ENCODE results near the gene LRP1. TPM values are rescaled to one million over a fixed set of nuclear protein-coding genes. Genes with fewer than 3 reads are reported as not detected.
A peak's percentile ranks its signal among the peaks of the same experiment; 100 is the strongest.

The LRP1 gene
- total RNA-seq, 2 donors from 2014 or later, result 1.3 to 5.9 TPM

DNA sequence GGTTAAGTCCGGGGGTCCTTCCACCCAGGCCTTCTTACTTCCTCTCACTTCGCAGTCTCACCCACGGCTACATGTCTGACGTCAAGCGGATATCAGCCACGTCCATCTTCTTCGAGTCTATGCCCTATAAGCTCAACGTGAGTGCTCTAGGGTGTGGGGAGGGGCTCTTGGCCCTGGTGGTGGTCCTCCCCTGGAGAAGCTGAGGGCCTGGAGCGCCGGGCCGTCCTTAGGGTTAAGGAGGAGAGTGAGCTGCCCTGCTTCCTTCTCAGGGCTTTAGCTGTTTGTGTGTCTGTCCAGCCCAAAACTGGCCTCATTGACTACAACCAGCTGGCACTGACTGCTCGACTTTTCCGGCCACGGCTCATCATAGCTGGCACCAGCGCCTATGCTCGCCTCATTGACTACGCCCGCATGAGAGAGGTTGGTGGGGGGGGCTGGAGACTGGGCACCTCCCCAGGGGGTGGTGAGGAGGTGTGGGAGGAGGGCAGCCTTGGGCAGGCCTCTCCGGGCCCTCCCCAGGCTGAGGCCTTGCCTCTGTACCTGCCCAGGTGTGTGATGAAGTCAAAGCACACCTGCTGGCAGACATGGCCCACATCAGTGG lies 104.0 kb downstream of the LRP1 start:
- ATAC-seq (no peak), DNase-seq (ENCODE audit: low spot score in 2 of 2) (no peak)
- no peaks in the 10 kb centered on the region for H3K9me3 Mint-ChIP-seq
- peaks cover 50 to 53% of the 10 kb centered on the region in 2 donors for H3K36me3 Mint-ChIP-seq
- no peak overlapping the region for H3K27ac Mint-ChIP-seq

DNA sequence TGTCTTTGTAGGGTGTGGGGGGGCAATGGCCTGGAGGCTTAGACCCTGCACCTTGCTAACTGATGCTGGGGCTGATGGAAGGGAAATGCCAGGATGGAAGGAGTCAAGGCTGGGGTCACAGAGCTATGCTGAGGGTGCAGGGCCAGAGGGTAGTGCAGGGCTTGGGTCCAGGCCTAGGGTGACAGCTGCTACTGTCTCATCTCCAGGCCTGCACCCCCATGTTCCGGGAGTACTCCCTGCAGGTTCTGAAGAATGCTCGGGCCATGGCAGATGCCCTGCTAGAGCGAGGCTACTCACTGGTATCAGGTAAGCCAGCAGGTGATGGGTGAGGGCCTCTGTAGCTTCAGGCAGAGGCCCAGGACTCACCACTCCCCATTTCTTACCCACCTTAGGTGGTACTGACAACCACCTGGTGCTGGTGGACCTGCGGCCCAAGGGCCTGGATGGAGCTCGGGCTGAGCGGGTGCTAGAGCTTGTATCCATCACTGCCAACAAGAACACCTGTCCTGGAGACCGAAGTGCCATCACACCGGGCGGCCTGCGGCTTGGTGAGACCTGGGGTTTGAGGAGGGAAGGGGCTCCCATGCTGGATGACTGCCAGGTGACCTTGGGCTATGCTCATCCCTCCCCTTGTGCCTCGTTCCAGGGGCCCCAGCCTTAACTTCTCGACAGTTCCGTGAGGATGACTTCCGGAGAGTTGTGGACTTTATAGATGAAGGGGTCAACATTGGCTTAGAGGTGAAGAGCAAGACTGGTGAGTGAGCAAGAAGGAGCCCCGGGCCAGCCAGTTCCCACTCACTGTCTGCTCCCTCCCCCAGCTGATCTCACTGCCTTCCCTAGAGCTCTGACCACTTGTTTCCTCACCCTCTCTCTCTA lies 105.3 kb downstream of the LRP1 start:
- DNase-seq (ENCODE audit: low spot score in 2 of 2) (no peak), ATAC-seq (no peak)
- Mint-ChIP-seq H3K27ac (no peak overlapping the region), H3K36me3 (peaks cover 50 to 53% of the 10 kb centered on the region in 2 donors), H3K9me3 (no peaks in the 10 kb centered on the region)

DNA sequence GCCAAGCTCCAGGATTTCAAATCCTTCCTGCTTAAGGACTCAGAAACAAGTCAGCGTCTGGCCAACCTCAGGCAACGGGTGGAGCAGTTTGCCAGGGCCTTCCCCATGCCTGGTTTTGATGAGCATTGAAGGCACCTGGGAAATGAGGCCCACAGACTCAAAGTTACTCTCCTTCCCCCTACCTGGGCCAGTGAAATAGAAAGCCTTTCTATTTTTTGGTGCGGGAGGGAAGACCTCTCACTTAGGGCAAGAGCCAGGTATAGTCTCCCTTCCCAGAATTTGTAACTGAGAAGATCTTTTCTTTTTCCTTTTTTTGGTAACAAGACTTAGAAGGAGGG lies 105.9 kb downstream of the LRP1 start:
- H3K9me3 Mint-ChIP-seq, result no peaks in the 10 kb centered on the region
- no peak for DNase-seq (ENCODE audit: low spot score in 2 of 2)
- H3K36me3 Mint-ChIP-seq, result peaks cover 53 to 54% of the 10 kb centered on the region in 2 donors
- H3K27ac Mint-ChIP-seq, result no peak overlapping the region
- no peak for ATAC-seq

DNA sequence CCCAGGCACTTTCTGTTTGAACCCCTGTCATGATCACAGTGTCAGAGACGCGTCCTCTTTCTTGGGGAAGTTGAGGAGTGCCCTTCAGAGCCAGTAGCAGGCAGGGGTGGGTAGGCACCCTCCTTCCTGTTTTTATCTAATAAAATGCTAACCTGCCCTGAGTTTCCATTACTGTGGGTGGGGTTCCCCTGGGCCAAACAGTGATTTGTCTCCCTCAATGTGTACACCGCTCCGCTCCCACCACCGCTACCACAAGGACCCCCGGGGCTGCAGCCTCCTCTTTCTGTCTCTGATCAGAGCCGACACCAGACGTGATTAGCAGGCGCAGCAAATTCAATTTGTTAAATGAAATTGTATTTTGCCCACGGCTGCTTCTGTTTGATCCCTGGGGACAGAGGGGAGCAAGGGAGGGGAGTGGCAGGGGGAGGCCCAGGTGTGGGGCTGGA lies 106.3 kb downstream of the LRP1 start:
- Mint-ChIP-seq H3K9me3 (no peaks in the 10 kb centered on the region), H3K36me3 (peaks cover 51 to 52% of the 10 kb centered on the region in 2 donors), H3K27ac (no peak overlapping the region)
- DNase-seq (ENCODE audit: low spot score in 2 of 2), result no peak
- ATAC-seq, result no peak

DNA sequence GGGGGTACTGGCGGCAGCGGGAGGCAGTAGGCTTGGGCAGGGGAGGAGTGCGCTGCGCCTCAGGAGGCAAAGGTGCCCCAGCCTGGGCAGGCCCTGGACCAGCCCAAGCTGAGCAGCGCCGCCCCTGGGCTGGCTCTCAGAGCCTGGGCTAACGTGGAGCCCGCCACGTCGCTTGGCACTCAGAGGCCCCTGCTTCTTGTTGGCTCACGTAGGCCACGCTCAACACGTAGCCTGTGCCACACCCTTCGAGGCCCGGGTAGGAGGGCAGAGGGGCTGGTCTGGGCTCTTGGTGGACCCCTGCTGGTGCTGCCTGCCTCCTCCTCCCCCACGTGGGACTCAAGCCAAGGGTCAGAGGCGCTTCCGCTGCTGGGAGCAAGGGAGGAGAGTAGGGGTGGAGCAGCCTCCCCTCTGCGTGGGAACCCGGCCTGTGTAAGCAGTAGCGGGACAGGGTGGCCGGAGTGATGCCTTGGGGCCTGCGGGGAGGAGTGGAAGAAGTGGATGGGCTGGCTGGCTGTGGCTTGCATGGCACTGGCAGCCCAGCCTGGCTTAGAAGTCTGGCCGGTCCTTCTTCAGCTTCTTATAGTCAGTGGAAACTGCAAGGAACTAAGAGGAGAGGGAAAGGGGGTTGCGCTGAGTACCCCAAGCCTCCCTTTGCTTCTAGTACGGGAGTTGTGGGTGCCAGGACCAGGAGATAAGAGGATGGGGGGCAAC lies 106.9 kb downstream of the LRP1 start:
- Mint-ChIP-seq H3K36me3 (peaks cover 45 to 46% of the 10 kb centered on the region in 2 donors), H3K27ac (no peak overlapping the region), H3K9me3 (no peaks in the 10 kb centered on the region)
- DNase-seq (ENCODE audit: low spot score in 2 of 2) (no peak), ATAC-seq (no peak)

DNA sequence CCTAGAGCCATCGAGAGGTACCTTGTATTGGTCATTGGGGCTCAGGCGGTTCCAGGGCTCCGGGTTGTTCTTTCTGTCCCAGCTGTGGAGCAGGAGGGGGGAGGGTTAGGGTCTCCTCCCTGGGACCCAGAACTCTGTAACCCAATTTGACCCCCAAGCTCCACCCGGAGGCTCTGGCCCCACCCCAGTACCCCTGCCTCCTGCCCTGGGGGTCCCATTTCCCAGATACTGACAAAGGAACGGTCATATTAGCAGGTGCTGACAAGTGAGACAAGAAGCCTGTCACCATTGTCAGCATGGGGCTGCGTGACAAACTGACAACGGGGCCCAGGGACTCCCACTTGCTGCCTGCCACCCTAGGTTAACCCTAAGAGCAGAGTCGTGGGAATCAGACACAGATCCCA lies 107.4 kb downstream of the LRP1 start:
- H3K36me3 Mint-ChIP-seq, result peaks cover 39 to 41% of the 10 kb centered on the region in 2 donors
- H3K27ac Mint-ChIP-seq, result no peak overlapping the region
- no peaks in the 10 kb centered on the region for H3K9me3 Mint-ChIP-seq
- ATAC-seq (no peak), DNase-seq (ENCODE audit: low spot score in 2 of 2) (no peak)

DNA sequence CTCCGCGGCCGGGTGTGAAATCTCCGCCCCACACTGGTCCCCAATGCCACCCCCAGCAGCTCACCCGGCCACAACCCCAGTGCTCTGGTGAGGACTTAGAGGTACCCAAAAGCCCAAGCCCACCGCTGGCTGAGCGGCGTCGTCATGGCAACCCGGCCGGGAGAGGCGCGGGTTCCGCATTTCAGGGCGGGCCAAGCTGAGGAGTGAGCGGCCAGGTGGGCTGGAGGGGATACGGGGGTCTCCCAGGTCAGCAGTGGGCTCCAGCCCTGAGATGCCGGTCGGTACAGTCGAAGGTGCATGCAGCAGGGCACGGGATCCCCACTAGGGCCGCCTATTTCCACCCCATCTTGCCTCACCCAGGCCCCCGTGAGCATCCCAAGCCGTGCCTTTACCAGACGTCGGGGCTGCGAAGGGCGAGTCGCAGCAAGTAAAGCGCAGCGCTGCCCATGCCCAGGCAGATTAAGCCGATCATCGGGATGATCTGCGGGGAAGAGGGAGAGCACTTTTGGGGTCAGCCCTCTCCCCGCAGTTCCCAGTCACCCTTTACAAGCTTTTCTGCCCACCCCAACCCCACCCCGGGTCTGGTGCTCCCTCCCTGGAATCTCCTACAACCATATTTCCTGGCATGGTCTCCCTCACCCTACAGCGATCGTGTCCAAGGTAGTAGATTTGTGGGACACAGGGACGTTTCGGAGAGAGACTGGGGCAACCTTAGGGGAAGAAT lies 108.1 kb downstream of the LRP1 start:
- Mint-ChIP-seq H3K9me3 (no peaks in the 10 kb centered on the region), H3K27ac (no peak overlapping the region), H3K36me3 (peaks cover 34% of the 10 kb centered on the region in 2 donors)
- ATAC-seq (no peak), DNase-seq (ENCODE audit: low spot score in 2 of 2) (no peak)

DNA sequence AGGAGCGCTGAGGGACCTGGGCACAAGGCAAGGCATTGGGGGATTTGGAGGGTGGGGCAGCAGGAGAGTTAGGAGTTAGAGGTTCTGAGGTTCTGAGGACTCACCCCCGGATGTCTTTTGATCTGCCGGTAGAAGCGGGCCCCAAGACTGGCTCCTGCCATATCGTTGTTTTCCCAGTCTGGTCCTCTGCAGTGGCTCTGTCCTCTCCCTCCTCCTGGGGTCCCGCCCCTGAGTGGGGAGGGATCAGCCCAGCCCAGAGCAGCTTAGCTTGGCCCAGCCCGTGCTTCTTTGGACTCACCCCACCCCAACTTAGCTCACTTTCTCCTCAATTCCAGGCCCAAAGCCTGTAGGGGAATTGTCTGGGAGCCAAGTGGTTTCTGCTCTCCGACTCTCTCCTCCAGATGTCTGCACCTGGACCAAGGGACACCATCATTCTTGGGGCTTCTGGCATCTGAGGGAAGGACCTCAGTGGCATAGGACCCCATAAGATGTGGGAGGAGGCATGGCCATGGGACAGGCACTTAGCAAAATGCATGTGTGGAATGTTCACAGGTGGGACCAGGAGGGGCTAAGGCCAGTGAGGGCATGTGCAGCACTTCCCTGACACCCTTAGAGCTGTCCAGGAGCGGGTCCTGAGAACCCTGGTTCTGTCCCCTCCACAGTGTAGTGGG lies 108.8 kb downstream of the LRP1 start:
- peak overlapping the region in 1 of 2 donors; percentile 84 for H3K27ac Mint-ChIP-seq
- no peak for ATAC-seq
- DNase-seq (ENCODE audit: low spot score in 2 of 2), result no peak
- H3K36me3 Mint-ChIP-seq, result peaks cover 27 to 28% of the 10 kb centered on the region in 2 donors
- H3K9me3 Mint-ChIP-seq, result no peaks in the 10 kb centered on the region

DNA sequence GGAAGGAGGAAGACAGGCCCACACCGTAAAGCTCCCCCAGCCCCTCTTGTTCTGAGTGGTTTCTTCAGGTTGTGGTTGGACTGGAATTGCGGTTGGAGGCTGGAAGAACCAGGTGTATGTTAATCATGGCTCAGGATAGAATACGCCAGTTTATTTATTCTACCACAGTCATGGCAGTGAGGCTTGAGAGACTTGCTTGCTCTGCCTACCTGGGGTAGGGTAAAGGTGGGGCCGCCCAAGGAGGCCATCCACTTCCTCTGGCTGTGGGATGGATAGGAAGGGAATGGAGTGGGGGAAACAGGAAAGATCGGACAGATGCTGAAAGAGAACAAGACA lies 109.3 kb downstream of the LRP1 start:
- ATAC-seq (no peak), DNase-seq (ENCODE audit: low spot score in 2 of 2) (no peak)
- H3K27ac Mint-ChIP-seq, result peak overlapping the region in 1 of 2 donors; percentile 84
- peaks cover 22 to 23% of the 10 kb centered on the region in 2 donors for H3K36me3 Mint-ChIP-seq
- H3K9me3 Mint-ChIP-seq, result no peaks in the 10 kb centered on the region

DNA sequence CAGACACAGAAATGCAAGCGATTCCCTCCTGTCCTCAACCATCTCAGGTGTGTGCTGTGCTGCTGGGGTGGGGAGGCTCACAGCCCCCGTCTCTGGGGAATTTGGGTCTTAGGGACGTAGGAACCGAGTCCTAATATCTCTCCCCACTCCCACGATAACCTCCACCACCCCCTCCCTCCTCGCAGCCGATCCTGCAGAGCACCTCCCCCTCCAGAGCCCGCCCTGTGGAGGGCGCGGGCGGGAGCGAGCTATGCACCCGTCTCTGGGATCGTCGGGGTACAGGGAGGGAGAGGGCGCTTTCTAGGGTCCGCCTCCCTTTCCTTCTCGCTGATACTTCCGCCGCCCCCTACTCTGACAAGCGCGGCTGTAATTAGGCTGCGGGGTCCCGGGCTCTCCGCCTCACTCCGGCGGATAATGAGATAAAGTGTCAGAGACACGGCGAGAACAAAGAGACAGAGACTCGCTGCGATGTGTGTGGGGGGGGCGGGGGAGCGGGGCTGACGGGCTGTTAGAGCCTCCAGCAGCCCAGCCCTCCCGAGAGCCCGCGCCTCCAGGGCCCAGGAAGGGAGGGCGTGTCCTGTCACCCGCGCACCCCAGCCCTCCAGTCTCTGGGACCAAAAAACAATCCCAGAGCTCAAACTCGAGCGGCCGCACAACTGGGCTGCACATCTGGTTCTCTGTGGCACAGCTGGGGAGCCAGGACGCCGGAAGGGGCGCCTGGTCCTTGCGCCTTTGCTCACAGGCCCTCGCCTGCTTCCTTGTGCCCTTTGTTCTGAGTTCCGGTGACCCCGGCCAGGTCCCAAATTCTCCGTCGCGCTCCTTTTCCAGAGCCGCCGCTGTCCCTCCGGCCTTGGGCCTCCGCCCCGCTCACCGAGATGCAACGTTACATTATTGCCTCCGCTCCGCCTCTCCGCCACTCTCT lies 109.9 kb downstream of the LRP1 start:
- ATAC-seq (no peak), DNase-seq (ENCODE audit: low spot score in 2 of 2) (no peak)
- no peaks in the 10 kb centered on the region for H3K9me3 Mint-ChIP-seq
- no peak overlapping the region for H3K27ac Mint-ChIP-seq
- peaks cover 16 to 17% of the 10 kb centered on the region in 2 donors for H3K36me3 Mint-ChIP-seq

DNA sequence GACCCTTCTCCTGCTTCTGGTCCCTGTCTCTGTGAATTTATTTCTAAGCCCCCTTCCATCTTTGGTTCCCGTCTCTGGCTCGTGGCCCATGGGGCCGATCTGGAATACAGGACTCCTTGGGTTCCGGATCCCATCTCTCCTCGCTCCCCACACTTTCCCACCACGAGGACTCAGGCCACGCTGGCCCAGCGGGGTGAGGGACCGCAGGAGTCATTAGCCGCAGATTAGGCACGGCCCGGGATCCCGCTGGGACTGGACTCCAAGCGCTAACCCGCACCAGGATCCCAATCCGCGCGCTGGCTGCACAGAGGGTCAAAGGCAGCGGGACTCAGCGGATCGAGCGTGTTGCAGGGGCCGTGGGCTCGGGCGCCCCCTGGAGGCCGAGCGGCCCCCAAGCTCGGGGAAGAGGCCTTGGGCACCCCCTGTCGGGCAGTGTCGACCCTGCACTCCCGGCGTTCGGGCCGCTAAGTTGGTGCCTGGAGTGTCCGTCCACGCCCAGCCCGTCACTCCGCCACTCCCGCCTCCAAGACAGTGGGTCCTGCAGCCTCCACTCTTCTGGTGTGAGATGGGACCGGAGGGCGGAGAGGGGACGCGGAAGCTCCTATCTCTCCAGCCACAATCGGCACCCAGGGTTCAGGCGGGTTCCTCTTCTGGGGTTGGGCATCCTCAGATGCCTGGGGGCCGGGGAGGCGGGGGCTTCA lies 110.7 kb downstream of the LRP1 start:
- ATAC-seq (peak; percentile 63 to 70), DNase-seq (ENCODE audit: low spot score in 2 of 2) (peak; percentile 89 to 96)
- Mint-ChIP-seq H3K27ac (peak overlapping the region in 1 of 2 donors; percentile 80), H3K36me3 (peaks cover 8 to 9% of the 10 kb centered on the region in 2 donors), H3K9me3 (no peaks in the 10 kb centered on the region)

DNA sequence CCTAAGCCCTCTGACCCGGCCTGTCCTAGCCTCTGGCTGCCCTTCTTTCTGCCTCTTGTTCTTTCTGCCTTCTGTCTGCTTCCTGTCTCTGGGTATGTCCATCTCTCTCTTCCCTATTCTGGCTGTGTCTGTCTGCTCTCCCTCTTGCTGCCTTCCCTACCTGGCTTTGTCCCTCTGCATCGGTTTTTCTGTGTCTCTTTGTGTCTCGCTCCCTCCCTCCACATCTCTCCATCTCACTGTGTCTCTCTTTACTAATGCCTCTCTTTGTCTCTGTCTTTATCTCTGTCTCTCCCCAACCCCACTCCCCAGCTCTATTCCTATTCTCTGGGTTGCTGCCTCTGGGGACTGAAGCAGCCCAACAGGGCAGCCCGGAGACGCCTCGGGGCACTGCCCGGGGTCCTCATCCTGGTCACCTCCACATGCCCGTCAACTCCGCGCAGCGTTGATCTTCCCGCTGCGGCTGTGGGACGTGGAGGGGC lies 111.3 kb downstream of the LRP1 start:
- H3K27ac Mint-ChIP-seq, result peak overlapping the region; percentile 80 to 83
- ATAC-seq (peak; percentile 0 to 1), DNase-seq (ENCODE audit: low spot score in 2 of 2) (no peak)
- no peaks in the 10 kb centered on the region for H3K9me3 Mint-ChIP-seq
- H3K36me3 Mint-ChIP-seq, result peaks cover 2 to 4% of the 10 kb centered on the region in 2 donors

DNA sequence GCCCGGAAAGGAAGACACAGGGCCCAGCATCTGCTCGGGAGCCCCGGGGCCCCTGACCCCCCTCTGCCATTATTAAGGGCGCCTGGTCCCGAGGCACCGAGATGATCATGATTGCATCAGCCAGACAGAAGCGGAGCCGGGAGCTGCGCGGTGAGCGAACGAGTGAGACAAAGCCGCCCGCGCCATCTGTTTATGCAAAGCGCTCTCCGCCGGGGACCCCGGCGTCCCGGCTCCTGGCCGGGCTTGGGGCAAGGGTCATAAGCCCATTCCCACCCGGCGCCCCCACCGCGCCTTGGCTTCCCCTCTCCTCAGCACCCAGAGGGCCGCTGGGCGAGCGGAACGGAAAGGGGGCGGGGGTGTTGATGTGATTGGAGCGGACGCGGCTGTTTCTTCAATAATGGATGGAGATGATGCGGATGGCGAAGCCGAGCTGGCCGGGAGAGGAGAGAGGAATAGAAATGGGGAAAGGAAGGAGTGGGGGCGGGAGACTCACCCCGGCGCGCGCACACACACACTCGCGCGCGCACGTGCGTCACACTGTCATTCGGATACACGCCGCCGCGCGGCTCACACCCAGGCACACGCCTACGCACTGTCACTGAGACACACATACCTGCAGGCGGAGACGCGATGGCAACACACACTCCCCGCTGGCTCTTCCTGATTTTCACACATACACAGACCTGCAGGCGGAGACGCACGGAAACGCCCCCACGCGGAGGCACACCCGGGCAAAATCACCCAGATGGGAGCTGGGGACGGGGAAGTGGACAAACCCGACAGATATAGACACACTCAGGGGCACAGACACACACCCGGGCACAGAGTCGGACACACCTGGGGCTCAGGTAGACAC lies 112.0 kb downstream of the LRP1 start:
- H3K9me3 Mint-ChIP-seq, result no peaks in the 10 kb centered on the region
- ATAC-seq (peak; percentile 36 to 39), DNase-seq (ENCODE audit: low spot score in 2 of 2) (peak in 1 of 2 donors; percentile 74)

DNA sequence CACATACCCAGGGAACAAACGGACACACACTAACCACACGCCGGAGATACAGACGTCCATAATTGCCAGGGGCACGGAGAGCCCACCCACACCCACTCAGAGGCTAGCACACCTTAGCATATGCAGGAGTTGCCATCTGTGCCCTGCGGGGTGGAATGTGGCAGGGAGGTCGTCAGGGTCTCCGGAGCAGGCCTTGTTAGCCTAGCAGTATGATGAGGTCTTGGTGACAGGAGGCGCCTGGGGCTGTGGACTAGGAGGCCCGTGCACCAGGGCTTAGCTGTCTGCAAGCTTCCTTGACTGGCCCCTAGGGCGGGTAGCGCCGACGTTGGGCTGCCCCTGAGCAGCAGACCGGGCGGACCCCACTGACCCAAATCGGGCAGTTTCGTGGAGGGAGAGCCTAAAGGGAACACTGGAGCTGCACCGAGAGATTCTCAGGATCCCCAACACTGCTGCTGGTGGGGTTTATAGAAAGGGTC lies 112.7 kb downstream of the LRP1 start:
- Mint-ChIP-seq H3K27ac (no peak overlapping the region), H3K9me3 (no peaks in the 10 kb centered on the region), H3K36me3 (peaks cover 0 to 4% of the 10 kb centered on the region in 2 donors)
- DNase-seq (ENCODE audit: low spot score in 2 of 2) (no peak), ATAC-seq (peak in 1 of 2 donors; percentile 7)

More for the DNA sequence above, 112.0 kb downstream of the LRP1 start:
- peak overlapping the region; percentile 80 to 83 for H3K27ac Mint-ChIP-seq
- H3K36me3 Mint-ChIP-seq, result peaks cover 0 to 4% of the 10 kb centered on the region in 2 donors
